NCI-H345 (cell line): Measurements from ENCODE around the gene ALK.

ENCODE experiments used
- DNase-seq: peaks from one replicate; lab custom pipeline; 2025; lab: John Stamatoyannopoulos, UW

ALK gene

DNA sequence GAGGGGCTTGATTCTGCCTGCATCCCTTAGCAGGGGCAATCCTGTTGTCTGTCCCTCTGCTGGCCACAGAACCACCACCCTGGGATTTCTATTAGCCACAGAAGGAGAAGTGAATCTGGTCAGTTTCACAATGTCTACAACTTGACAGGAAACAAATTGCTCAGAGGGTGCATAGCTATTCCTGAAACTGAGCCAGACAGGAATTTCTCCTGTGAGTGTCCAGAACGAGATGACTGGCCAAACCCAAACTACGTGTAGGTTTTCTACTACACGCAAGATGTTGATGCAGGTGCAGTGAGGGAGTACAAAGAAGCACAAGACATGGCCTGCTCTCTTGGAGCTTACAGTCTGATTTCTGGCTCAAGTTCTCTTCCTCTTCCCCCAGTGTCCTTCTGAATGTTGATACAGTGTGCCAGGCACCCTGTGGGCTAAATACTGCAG, 604.3 kb downstream of the ALK start:
- no peak for DNase-seq

GRCh38 chr2:29314816-29315571, 606.4 kb downstream of the ALK start:
- DNase-seq = no peak

- DNase-seq = no peak
These were observed 609.9 kb downstream of the ALK start for GRCh38 chr2:29311458-29311857.

DNA sequence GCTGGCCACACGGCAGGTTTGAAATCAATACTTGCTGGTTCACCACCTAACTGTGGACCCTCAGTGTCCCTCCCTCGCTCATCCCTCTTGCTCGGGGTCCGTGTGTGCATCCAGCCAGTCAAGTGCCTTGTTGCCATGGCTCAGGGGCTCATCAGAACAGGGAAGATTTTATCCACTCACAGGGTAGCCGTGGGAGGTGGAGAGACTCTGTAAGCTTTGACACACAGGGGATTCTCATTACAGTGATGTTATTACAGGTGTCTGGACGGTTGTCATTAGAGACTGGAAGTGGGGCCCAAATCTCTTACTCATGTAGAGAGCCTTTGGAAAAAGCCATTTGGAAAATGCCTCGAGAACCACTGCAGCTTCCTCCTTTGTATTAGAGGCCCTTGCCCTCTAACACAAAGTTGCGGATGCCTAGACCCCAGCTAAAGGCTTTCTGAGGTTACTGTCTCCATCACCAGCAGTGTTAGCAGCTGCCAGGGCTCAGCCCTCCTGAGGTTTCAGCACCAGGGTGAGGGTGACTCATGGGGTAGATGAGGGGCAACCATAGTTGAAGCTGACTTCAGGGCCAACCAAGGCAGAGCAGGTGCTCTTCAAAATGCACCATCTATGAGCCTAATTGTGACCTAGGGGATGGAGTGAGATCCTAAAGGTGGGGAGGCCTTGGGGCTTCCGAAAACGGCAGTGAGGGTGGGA, 610.6 kb downstream of the ALK start:
- DNase-seq = no peak

DNA sequence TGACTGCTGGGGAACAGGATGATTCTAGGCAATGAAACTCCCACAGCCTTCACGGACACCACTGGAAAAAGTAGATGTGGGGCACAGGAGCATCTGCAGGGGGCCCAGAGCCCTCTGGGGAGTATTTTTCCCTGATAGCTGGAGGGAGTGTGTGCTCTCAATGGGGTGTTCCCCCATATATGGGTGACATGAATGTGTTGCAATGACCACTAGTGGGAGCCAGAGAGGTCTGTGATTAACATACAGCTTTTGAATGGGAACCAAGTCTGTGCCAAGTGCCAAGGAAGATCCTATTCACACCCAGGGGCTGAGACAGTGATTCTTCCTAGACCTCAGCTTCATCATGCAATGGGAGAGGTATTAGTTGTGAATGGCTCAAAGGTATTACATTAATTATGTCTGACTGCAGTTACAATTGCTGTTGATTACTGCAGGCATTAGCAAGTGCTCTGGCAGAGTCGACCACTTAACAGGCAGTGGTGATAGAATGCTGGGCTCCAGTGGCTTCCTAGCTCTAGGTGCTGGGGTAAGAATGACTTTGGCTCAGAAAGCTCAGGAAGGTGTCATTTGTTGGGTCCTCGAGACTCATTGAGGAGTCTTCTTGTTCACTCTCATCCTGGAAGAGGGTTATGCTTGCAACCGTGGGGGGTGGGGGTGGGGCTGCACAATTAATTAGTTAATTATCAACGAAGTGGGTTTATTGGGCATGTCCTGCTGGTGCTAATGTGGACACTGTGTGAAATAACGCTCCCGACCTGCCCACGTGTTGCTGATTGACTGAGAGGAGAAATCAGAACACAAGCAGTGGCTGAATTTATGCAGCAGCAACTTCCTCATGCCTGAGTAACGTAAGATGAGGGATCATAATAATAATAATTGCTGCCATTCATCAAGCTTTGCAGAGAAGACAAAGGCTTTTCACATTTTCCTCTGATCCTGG, 612.0 kb downstream of the ALK start:
- peak; percentile 51 for DNase-seq

DNA sequence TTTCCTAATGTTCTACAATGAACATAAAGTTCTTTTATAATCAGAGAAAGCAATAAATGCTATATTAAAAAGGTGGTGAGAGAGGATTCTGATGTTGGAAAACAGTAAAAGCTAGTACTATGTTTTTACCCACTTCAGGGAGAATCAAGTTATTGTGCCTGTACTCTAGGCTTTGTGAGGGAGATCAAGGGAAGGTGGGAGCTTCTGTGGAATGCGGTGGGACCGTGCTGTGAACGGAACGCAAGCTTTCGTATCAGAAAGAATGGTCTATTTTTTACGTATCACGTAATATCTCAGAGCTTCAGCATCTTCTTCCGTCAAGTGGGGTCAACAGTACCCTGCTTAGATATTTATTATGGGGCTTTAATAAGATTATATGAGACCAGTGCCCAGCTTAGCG, 613.0 kb downstream of the ALK start:
- DNase-seq = no peak

DNA sequence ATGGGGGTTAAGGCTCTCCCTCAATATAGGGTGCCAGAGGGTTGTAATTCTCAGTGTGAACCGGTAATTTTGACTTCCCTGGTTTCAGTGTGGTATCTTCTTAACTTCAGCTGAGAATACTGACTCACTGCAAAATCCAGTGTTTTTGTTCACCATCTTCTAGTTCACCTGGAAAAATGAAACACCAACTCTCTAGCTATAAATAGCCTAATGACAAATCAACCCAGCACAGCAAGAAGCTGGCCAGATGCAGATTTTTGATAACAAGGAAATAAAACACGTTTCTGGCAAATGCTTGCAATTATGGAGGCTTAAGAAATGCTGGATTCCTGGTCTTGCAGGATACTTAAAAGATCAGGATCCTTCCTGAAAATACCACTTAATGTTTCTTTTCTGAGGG, 613.9 kb downstream of the ALK start:
- DNase-seq = no peak

DNA sequence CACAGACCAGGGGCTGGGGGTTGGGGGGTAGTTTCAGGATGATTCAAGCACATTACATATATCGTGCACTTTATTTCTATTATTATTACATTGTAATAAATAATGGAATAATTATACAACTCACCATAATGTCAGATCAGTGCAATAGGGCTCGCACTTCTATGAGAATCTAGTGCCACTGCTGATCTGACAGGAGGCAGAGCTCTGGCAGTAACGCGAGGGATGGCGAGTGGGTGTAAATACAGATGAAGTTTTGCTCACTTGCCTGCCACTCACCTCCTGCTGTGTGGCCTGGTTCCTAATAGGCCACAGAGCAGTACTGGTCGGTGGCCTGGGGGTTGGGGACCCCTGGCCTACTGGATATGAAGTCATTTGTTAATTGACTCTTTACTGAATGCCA, 615.6 kb downstream of the ALK start:
- no peak for DNase-seq

- peak; percentile 10 for DNase-seq
These were observed 616.9 kb downstream of the ALK start for GRCh38 chr2:29304399-29305060.

DNA sequence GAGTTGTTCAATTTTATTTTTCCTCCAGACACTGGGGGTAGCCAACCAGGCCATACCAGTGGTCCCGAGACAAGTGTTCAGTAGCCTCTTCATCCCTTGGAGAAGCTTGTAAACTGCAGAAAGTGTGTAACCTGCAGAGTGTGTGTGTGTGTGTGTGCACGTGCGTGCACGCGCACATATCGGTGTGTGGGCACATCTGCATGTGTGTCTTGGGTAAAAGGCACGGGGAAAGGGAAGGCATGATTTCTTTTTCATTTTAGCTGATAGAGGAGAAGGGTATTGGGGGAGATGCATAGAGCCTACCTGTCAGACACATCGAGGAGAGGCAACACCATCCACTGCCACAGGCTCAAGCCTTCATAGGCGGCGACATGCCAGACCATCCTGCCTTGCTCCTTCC, 624.8 kb downstream of the ALK start:
- no peak for DNase-seq

- peak; percentile 61 for DNase-seq
These were observed 625.5 kb downstream of the ALK start for GRCh38 chr2:29295845-29296244.

- no peak for DNase-seq
These were observed 627.5 kb downstream of the ALK start for GRCh38 chr2:29293830-29294438.

DNA sequence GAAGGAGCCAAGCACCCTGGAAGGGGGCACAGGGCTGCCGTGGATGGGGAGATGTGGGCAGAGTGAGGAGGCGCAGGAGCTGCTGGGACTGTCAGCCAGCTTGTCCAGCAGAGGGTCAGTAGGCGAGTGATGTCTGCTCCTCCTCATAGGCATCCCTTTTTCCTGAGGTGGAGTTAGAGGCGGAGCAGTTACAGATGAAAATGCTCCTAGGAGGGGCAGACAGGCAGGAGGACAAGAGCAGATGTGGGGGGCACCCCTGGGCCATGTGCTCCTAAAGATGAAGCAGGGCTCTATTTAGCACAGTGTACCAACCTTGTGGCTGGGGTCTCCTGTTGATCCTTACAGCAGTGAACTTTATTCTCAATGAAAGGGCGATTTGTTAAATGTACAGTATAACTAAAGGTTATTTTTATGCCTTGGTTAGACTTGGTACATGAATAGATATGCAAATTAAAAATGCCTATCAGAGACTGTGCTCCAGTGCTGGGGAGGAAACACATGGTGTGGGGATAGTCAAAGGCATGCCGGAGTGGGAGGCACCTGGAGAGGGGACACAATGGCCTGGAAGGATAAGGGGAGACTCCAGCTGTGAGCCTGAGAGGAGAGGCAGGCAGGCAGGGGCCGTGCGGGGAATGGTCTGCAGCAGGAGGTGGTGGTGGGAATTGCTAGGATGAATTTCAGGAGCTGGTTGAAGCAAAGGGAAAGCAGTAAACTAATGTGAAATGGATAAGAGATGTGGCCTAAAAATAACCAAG, 630.9 kb downstream of the ALK start:
- peak; percentile 80 for DNase-seq

DNA sequence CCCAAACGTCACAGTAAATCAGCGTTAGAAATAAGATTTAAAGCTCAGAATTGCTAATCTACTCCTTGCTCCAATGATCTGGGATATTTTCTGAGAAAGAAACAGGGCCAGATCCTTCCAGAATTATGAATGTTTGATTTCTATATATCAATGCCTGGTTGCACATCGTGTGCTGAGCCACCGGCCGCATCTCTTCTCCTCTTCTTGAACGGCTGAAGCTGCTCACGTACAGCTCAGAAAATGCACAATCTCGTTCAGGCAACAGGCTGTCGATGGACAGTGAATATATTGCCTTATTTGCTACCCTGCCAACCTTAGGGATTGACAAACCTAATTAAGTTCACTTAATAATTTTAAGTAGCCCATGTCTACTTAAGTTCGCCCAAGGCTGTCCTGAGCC, 636.7 kb downstream of the ALK start:
- DNase-seq = no peak

GRCh38 chr2:29281916-29282247, 639.5 kb downstream of the ALK start:
- DNase-seq = no peak

- DNase-seq = peak; percentile 88
These were observed 640.1 kb downstream of the ALK start for GRCh38 chr2:29281086-29281915.

- DNase-seq = no peak
These were observed 642.4 kb downstream of the ALK start for GRCh38 chr2:29278966-29279365.

DNA sequence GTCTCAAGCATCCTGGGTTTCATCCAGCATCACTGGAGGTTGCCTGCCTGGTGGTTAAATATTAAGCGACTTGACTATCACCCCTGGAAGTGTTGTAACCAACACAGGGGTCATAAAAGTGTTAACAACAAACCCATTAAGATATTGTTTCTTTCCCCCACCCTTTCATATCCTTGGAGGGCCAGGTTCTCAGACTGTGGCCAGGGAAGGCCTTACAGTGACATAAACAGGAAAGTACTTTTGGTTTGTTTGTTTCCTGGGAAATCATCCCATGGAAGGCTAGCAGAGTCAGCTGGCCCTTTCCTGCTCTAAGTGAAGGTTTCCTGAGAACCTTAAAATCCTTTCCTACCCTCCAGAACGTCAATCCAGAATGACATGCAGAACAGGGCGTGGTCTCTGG, 645.2 kb downstream of the ALK start:
- no peak for DNase-seq

- DNase-seq = no peak
These were observed 646.2 kb downstream of the ALK start for GRCh38 chr2:29275186-29275585.
